GM12878 (cell line): ENCODE measurements around the gene TOP2A. TPM values are rescaled to one million over a fixed set of nuclear protein-coding genes. Genes with fewer than 3 reads are reported as not detected.

Experiments used
- ATAC-seq: fragments of 200-7000 bp; cut with Tn5 transposase; 3 replicates; pipeline ENCODE4 v1.9.1; 2020; ENCODE audit warnings: mild to moderate bottlenecking, moderate library complexity
- BruUV-seq: library from RNA; stranded (reverse); fragments of 400-500 nt; replicated peaks from 2 replicates; lab custom pipeline; 2021; lab: Mats Ljungman, UMichigan
- CTCF ChIA-PET: fragments of 300-600 bp; sonication (Branson Sonifier 250); formaldehyde crosslinking; extraction: SDS; loops from one replicate; lab custom pipeline; 2021; ENCODE audit warnings: inconsistent platforms; lab: Yijun Ruan, JAX
- POLR2A ChIA-PET: fragments of 350-600 bp; formaldehyde crosslinking; extraction: SDS; loops from one replicate; lab custom pipeline; 2021; ENCODE audit warnings: inconsistent platforms; lab: Charles Lee
- RAD21 ChIA-PET: fragments of 300-600 bp; sonication (Branson Sonifier 250); formaldehyde crosslinking; loops from one replicate; lab custom pipeline; 2023; ENCODE audit warnings: antibody characterized with exemption; ENCODE audit not compliant: unreplicated experiment; lab: Charles Lee
- SMC1A ChIA-PET: fragments of 300-600 bp; sonication (Branson Sonifier 250); formaldehyde crosslinking; loops from one replicate; lab custom pipeline; 2023; ENCODE audit not compliant: unreplicated experiment, uncharacterized antibody; lab: Charles Lee
- DNase-seq: peaks from one replicate; pipeline ENCODE4 v3.0.0-alpha.2; 2011; ENCODE audit warnings: low read depth, low spot score
- FAIRE-seq: peaks from 3 replicates; lab custom pipeline; 2011; peaks lifted over from hg19 to GRCh38; lab: Jason Lieb, UNC
- H2AFZ ChIP-seq: 2 replicates; pipeline ENCODE4 v1.6.0; 2011; ENCODE audit warnings: low read depth, low read length, control low read depth; ENCODE audit not compliant: control insufficient read depth
- H3K27ac ChIP-seq: 2 replicates; pipeline ENCODE4 v1.5.1; 2011; ENCODE audit warnings: control low read depth; ENCODE audit not compliant: control insufficient read depth, insufficient read depth
- H3K27me3 ChIP-seq, 2 experiments: replicated peaks in 1 of 2; 2 replicates each; pipeline versions ENCODE4 v1.6.0 to v1.6.1; 2011; ENCODE audit warnings: low read length in 1 of 2; ENCODE audit not compliant: control insufficient read depth in 2 of 2, insufficient read depth in 2 of 2
- H3K36me3 ChIP-seq, 2 experiments: 2 replicates each; pipeline ENCODE4 v1.5.1; 2011; ENCODE audit warnings: low read length in 1 of 2; ENCODE audit not compliant: control insufficient read depth in 2 of 2, insufficient read depth in 2 of 2
- H3K4me1 ChIP-seq: 2 replicates; pipeline ENCODE4 v1.6.1; 2011; ENCODE audit warnings: mild to moderate bottlenecking, low read length, moderate library complexity, mixed read lengths; ENCODE audit not compliant: control insufficient read depth, insufficient read depth
- H3K4me2 ChIP-seq: 2 replicates; pipeline ENCODE4 v1.6.0; 2011; ENCODE audit warnings: control low read depth; ENCODE audit not compliant: control insufficient read depth, insufficient read depth
- H3K4me3 ChIP-seq: fragments of 200-600 bp; sonication (generic); 2 replicates; pipeline ENCODE4 v1.5.1; 2016
- H3K79me2 ChIP-seq: 2 replicates; pipeline ENCODE4 v1.6.0; 2011; ENCODE audit warnings: low read length; ENCODE audit not compliant: control insufficient read depth, insufficient read depth
- H3K9ac ChIP-seq: 2 replicates; pipeline ENCODE4 v1.8.0; 2011; ENCODE audit warnings: low read length, control low read depth, mixed read lengths; ENCODE audit not compliant: control insufficient read depth, insufficient read depth
- H3K9me3 ChIP-seq: replicated peaks from 3 replicates; pipeline ENCODE4 v1.5.1; 2011; ENCODE audit warnings: mild to moderate bottlenecking, low read length; ENCODE audit not compliant: control insufficient read depth, insufficient read depth
- H4K20me1 ChIP-seq: 2 replicates; pipeline ENCODE4 v1.6.0; 2011; ENCODE audit not compliant: control insufficient read depth, insufficient read depth
- ATF7 ChIP-seq: fragments of 450-650 bp; IDR thresholded peaks from 2 replicates; pipeline ENCODE4 v1.6.1; 2016; ENCODE audit warnings: low read depth, mild to moderate bottlenecking
- BMI1 ChIP-seq: fragments of 450-650 bp; IDR thresholded peaks from 2 replicates; pipeline ENCODE4 v1.6.1; 2016; ENCODE audit warnings: mild to moderate bottlenecking, moderate library complexity, borderline replicate concordance
- CEBPZ ChIP-seq: fragments of 150-350 bp; IDR thresholded peaks from 2 replicates; pipeline ENCODE4 v1.6.1; 2016; ENCODE audit warnings: low read depth, low read length
- GABPA ChIP-seq: IDR thresholded peaks from 2 replicates; pipeline ENCODE4 v1.6.1; 2014; ENCODE audit warnings: antibody characterized with exemption, low read depth, mild to moderate bottlenecking, inconsistent platforms
- HCFC1 ChIP-seq: fragments of 150-350 bp; IDR thresholded peaks from 2 replicates; pipeline ENCODE4 v1.6.1; 2014; ENCODE audit warnings: low read length
- HDAC2 ChIP-seq: fragments of 200-600 bp; sonication (generic); IDR thresholded peaks from 2 replicates; pipeline ENCODE4 v1.6.1; 2017
- MEF2B ChIP-seq: fragments of 450-650 bp; IDR thresholded peaks from 2 replicates; pipeline ENCODE4 v1.6.1; 2018; ENCODE audit warnings: mild to moderate bottlenecking, moderate library complexity; ENCODE audit not compliant: partially characterized antibody, poor library complexity, severe bottlenecking
- NFXL1 ChIP-seq: fragments of 450-650 bp; IDR thresholded peaks from 2 replicates; pipeline ENCODE4 v1.6.1; 2017; ENCODE audit warnings: antibody characterized with exemption, mild to moderate bottlenecking, borderline replicate concordance
- NR2F1 ChIP-seq: fragments of 450-650 bp; conservative IDR thresholded peaks from 2 replicates; pipeline ENCODE4 v1.6.1; 2017; ENCODE audit warnings: mild to moderate bottlenecking
- ZNF622 ChIP-seq: fragments of 450-650 bp; IDR thresholded peaks from 2 replicates; pipeline ENCODE4 v1.6.1; 2017; ENCODE audit warnings: mild to moderate bottlenecking, inconsistent platforms
- WGBS: methylation state at CpG from one replicate; pipeline ENCODE4 v1.1.6; 2016; ENCODE audit warnings: low lambda C conversion rate; ENCODE audit not compliant: insufficient replicate concordance, insufficient coverage; ENCODE audit errors: missing lambda C conversion rate; 5-methylcytosine and 5-hydroxymethylcytosine counted together
- in situ Hi-C: fragments of 300-500 bp; cut with MboI; formaldehyde crosslinking; loops from 9 replicates; pipeline ENCODE4 v1.14.3; 2018; ENCODE audit warnings: mixed read lengths
- intact Hi-C: fragments of 100-400 bp; cut with micrococcal nuclease; formaldehyde crosslinking; loops from one replicate; pipeline ENCODE4 v1.14.2; 2022; ENCODE audit not compliant: unreplicated experiment
- polyA plus RNA-seq, 11 experiments: library from polyadenylated mRNA; depleted of rRNA in 4 of 11; unstranded in 6 of 11; stranded (reverse) in 5 of 11; fragments of >200 nt; fragmentation: Nextera tagmentation in 4 of 11; fragmentation: Illumina TruSeq in 1 of 11; extraction: Ambion mirVana in 4 of 11; extraction: Trizol in 1 of 11; gene quantifications; 1 replicate in 1 of 11; 2 replicates in 10 of 11; pipeline versions ENCODE4 v1.2.1 to v1.2.3, GENCODE V29; 2011 to 2016; ENCODE audit warnings: inconsistent platforms in 2 of 11, missing spikeins in 2 of 11, low read depth in 1 of 11
- total RNA-seq, 4 experiments: library from RNA; depleted of rRNA in 3 of 4; stranded (reverse); fragments of >200 nt in 3 of 4; fragmentation: Illumina TruSeq in 1 of 4; extraction: Trizol in 1 of 4; gene quantifications; 2 replicates each; pipeline versions ENCODE4 v1.2.1 to v1.2.3, GENCODE V29; 2013 to 2021

Gene TOP2A
- total and polyA plus RNA-seq, 10 of the 15 experiments (the other 5 are each of a cell fraction or from before 2014, with no cell fraction given): 117 to 275 (median 232) TPM

DNA sequence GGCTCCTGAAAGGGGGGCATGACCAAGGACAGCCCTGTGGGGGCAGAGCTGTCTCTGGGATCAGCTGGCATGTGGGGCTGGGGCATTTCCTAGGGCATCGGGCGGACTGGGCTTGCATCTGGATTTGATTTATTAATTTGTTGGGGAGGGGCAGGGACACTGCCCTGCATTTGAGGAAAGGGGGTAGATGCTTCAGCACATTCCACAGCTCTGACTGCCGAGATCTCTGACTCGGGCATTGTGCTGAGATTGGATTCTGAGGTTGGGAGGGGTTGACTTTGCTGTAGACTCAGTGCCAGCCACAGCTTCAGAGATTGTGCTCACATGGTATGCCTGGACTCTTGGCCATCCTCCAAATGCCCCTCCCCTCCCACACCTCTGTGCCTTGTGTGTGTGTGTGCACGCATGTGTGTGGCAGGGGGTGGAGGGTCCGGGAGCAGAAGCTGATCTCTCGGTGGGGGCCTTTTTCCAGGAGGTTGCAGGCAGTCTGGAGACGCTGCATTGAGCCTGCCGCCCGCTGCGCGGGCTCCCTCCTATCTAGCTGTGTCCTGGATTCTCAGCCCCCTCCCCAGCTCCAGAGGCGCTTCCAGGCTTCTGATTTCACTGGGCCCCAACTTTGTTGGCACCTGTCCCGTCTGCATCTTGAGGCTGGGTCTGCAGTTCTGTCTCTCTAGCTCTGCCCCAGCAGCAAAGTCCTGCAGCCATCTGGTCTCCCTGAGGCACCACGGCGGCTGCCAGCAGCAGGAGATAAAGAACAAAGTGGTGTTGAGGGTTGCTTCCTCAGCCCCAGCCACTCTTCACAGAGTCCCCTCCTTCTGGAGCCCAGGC, 40.5 kb upstream of the TOP2A start (continued):
- TF ChIP-seq BMI1 (no peak), ZNF622 (no peak)

GRCh38 chr17:40457369-40457768, 39.7 kb upstream of the TOP2A start:
- H3K9ac ChIP-seq: no peak overlapping the region
- intact Hi-C loops (no loop called here), in situ Hi-C loops (no loop called here)
- H3K36me3 ChIP-seq: no peaks in the 10 kb centered on the region
- ATAC-seq (no peak), FAIRE-seq (no peak), DNase-seq (no peak)
- 31% methylated on average over 2 of the region's 3 CpGs for WGBS
- ChIA-PET CTCF (interaction anchor here (1.6 kb wide), 1 partner anchor 19 kb away, joined by 7 read pairs; no protein-coding TSS in a partner anchor), RAD21 (no interaction called here), SMC1A (no interaction called here), POLR2A (interaction anchor here (1.8 kb wide), 1 partner anchor 11 kb away, joined by 4 read pairs; no protein-coding TSS in a partner anchor)
- no peaks in the 10 kb centered on the region for H3K4me1 ChIP-seq
- H3K4me2 ChIP-seq: no peak overlapping the region
- H4K20me1 ChIP-seq: no peaks in the 10 kb centered on the region
- no peak overlapping the region for H2AFZ ChIP-seq
- H3K79me2 ChIP-seq: no peaks in the 10 kb centered on the region
- no peak overlapping the region for H3K4me3 ChIP-seq
- H3K27ac ChIP-seq: no peak overlapping the region
- H3K9me3 ChIP-seq: no peaks in the 10 kb centered on the region
- BruUV-seq: TSS peak; percentile 63
- TF ChIP-seq CEBPZ (no peak), HDAC2 (no peak), HCFC1 (no peak), MEF2B (no peak), NR2F1 (no peak), GABPA (no peak), ATF7 (no peak), NFXL1 (no peak)
- no peaks in the 10 kb centered on the region; a peak in 1 of 4 replicates for H3K27me3 ChIP-seq
